ENCODE results near the gene ZNF200.

GRCh38 chr16:3281222-3281820 lies 46.4 kb upstream of the ZNF200 start:
- TF ChIP-seq CTCF (optimal IDR thresholded peaks at IDR 0.05 in 1 of 3, IDR thresholded peaks at IDR 0.05 in 1 of 3, conservative IDR thresholded peaks at IDR 0.05 in 1 of 3; ENCODE audit: extremely low read depth in 1 of 3, insufficient read depth in 2 of 3, low read length in 3 of 3), result no peak
- no peak for TF ChIP-seq EZH2 (IDR thresholded peaks at IDR 0.05; ENCODE audit: low read length)
